Measurements from ENCODE around the gene FKBP6.
"Not testable (repeated sequence)": the region's sequence is repeated elsewhere in the genome, so short reads cannot be mapped to it uniquely, and the experiment has no call there.

Gene FKBP6

DNA sequence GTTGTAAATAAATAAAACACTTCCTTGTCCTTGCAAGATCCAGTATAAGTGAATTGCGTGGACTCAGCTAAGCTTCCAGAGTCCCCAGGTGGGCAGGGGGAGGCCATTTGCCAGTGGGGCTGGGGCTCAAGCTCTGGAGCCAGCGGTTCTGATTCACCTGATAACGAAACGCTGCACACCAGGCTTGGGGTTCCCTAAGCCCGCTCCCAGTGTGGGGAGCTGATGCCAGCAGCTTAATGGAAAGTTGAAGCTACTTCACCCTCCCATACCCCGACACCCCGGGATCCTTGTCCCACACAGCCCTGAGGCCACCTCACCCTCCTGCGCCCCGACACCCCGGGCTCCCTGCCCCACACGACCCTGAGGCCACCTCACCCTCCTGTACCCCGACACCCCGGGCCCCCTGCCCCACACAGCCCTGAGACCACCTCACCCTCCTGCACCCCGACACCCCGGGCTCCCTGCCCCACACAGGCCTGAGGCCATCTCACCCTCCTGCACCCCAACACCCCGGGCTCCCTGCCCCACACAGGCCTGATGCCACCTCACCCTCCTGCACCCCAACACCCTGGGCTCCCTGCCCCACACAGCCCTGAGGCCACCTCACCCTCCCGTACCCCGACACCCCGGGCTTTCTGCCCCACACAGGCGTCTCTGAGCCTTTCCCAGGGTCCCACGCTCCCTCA lies 30.8 kb downstream of the FKBP6 start:
- DNase-seq (ENCODE audit: low spot score) = no peak

DNA sequence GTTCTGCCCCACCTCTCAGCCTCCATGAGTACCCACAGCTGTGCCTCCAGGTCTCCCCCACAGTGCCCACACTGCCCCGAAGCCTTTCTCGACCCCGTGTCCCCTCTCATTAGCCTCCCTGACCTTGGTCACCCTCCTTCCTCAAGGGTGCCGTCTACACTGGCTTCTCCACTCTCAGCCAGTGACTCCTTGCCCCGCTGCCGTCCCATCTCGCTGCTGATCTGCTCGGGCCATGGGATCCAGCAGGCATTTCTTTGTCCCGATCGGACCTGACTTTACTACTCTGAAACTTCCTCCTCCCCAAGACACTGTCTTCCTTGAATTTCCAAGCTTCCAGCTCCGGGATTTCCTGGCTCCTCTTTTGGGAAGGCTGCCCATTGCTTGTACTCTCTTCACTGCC lies 31.3 kb downstream of the FKBP6 start:
- no peak for DNase-seq (ENCODE audit: low spot score)

DNA sequence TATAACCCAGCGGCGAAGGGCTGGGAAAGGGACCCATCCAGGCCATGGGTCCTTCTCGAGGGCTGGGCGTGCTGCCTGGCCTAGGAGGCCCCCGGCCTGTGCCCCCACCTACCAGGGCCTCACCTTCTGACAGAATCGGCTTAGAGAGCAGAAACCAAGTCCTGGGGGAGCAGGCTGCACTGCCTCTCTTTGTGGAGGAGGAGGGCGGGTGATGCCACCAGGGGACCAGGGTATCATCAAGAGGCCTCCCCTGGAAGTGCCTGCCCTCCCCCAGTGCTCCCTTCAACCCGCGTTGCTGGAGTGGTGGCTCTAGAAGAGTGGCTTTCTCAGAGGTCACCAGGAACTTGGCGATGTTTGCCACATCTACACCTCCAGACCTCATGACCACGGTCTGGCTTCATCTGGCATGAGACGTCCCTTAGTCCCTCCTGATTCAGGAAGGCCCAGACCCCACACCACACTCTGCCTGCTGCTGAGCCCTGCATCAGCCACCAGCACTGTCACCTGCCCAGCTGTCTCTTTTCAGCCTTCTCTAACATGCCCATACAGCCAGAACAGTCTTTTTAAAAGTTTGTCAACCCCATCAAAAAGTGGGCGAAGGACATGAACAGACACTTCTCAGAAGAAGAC lies 31.9 kb downstream of the FKBP6 start:
- DNase-seq (ENCODE audit: low spot score) = no peak

DNA sequence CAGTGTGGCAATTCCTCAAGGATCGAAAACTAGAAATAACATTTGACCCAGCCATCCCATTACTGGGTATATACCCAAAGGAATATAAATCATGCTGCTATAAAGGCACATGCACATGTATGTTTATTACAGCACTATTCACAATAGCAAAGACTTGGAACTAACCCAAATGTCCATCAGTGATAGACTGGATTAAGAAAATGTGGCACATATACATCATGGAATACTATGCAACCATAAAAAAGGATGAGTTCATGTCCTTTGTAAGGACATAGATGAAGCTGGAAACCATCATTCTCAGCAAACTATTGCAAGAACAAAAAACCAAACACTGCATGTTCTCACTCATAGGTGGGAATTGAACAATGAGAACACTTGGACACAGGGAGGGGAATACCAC lies 32.6 kb downstream of the FKBP6 start:
- not testable (repeated sequence) for DNase-seq (ENCODE audit: low spot score)

DNA sequence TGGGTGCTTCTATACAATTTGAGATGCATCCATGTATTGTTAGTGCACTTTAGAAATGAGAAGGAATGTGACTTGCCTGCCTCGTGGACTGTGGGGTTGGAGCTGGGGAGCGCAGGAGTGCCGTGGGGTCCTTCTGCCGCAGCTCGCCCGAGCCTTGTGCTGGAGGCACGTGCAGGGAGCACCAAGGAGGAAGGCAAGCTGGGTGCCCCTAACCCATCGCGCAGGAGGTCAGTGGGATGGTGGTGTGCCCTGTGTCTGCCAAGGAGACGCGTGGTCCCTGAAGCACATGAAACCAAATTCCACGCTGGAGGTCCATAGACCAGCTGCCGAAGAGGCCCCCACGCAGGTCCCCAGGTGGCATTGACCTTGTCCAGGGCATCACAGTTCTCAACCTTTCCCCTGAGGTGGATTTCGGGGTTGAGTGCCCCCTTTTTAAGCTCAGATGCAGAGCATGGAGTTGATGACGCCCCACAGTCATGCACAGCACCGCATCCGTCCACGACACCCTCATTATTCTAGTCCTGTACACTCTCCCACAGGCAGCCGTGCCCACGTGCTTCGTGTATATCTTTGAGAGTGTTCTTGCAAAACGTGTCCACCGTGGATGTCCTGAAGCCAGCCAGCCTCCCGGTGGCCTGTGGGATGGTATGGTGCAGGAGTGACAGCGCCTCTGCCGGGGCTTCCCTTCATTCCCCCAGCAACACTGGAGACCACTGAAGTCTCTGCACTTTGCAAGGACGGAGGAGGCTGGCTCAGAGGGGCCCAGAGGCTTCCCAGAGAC lies 35.5 kb downstream of the FKBP6 start:
- DNase-seq (ENCODE audit: low spot score) = no peak

DNA sequence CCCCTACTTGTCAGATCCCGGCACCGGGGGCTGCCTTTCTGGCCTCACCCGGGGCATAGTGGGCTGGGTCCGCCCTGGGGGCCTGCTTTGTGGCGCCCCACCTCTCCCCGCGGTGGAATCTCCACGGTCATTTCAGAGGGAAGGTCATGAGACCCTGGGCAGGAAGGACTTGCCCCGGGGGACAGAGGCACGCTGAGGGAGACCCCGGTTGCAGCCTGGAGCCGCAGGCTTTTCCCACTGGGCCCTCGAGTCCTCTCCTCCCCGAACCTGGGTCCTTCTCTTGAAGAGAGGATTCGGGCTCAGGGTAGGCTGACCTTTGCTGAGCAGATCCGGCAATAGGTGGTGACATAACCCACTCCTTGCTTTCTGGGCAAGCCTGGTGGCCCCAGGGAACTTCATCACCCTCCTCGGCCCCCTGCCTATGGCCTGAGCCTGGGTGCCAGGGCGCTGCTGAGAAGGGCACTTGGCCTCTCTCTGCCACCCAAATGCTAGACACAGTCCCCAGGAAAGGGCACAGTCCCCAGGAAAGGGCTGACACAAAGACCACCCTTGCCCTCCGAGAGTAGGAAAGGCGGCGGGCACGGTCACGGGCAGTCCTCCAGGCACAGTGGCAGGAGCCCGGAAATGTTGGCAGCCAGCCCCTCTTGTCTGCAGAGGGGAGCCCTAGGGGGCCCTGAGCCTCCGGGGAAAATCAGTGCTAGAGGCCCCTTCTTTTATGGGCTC lies 36.2 kb downstream of the FKBP6 start:
- DNase-seq (ENCODE audit: low spot score) = no peak

DNA sequence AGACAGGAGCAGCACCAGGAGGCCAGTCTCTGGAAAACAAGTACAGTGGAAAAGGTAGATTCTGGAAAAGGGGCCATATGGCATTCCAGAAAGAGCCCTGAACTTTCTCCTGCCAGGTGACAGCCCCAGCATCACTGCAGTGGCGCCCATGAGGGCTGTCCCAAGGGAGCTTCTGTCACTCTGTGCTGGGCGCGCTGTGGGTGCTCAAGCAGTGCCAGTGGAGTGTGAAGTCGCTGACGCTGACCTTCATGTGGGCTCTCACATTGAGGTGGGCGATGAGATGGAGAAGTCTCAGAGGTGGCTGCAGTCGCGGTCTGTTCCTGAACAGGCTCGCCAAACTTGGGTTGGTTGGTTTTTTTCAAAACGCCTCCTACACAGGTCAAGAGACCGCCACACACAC lies 38.2 kb downstream of the FKBP6 start:
- no peak for DNase-seq (ENCODE audit: low spot score)

DNA sequence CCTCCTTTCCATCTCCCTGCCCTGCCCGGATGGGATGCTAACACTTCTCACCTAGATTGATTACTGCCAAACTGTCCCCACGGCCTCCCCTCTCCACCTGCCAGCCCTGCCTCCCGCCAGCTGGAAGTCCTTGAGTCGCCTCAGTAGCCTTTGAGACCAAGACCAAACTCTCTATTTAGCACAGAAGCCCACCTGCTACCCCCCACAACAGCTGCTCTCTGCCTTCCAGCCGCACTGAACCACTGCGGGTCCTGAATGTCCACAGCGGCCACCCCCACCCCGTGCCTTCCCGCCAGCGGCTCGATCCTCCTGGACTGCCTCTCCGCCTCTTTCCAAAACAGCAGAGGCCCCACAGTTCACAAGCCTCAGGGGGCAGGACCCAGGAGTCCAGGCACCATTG lies 39.0 kb downstream of the FKBP6 start:
- no peak for DNase-seq (ENCODE audit: low spot score)

DNA sequence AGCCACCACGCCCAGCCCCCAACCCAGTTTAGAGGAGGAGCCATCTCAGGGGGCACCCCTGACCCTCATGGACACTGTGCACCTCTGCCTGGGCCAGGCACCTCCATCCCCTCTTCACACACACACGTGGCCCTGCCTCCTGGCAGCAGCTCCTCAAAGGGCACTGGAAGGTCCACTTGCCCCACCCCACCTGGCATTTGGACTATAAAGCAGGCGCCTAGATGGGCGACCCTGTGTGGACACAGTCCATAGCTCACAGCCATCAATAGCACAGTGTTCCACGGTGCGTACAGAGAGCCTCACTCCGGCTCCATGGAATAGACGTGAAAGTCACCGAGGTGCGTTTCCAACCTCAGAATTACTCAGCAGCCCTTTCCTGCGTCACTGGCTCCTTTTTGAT lies 41.0 kb downstream of the FKBP6 start:
- no peak for DNase-seq (ENCODE audit: low spot score)

DNA sequence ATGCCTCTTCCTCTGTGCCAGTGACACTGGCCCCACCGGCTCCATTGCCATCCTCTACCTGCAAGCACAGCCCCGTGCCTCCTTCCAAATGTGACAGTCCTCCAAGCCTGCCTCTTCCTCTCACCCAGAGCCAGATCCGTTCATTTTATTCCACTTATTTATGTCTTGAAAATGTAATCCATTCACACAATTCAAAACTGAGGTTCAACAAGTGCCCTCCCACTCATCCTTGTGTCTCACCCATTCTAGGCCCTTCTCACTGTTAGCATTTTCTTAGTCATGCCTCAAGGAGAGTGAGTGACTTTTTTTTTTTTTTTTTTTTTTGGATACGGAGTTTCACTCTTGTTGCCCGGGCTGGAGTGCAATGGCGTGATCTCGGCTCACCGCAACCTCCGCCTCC lies 41.7 kb downstream of the FKBP6 start:
- DNase-seq (ENCODE audit: low spot score) = no peak

DNA sequence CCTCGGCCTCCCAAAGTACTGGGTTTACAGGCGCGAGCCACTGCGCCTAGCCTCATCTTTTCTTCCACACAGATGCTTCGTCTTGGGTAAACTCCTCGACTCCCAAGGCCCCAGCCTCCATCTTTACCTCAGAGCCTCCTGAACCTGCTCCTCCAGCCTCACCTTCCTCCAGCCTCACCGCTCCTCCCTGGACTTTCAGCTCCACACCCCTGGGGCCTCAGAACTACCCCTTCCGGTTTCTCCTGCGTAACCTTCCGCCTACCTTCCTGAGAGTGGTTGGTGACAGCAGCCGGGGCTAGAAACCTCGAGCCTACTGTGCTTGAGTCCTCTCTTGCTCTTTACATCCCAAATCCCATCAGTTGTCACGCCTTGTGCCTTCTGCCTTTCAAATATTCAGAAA lies 45.8 kb downstream of the FKBP6 start:
- DNase-seq (ENCODE audit: low spot score) = no peak

DNA sequence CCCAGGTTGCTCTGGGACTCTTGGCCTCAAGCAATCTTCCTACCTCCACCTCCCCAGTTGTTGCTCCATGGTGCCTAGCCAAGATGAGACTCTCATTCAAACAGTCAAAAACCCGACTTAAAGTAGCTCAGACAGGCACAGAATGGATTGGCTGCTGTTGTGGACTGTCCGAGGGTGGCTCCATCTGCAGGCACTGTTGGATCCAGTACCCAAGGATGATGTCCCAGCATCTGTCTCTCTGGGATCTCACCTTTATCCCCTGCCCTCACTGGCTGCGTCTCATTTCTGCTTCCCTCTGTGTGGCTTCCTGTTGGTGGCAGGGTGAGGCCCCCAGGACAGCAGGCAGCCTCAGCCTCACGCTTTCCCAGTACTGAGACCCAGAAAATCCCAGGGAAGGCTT lies 48.3 kb downstream of the FKBP6 start:
- DNase-seq (ENCODE audit: low spot score) = not testable (repeated sequence)

DNA sequence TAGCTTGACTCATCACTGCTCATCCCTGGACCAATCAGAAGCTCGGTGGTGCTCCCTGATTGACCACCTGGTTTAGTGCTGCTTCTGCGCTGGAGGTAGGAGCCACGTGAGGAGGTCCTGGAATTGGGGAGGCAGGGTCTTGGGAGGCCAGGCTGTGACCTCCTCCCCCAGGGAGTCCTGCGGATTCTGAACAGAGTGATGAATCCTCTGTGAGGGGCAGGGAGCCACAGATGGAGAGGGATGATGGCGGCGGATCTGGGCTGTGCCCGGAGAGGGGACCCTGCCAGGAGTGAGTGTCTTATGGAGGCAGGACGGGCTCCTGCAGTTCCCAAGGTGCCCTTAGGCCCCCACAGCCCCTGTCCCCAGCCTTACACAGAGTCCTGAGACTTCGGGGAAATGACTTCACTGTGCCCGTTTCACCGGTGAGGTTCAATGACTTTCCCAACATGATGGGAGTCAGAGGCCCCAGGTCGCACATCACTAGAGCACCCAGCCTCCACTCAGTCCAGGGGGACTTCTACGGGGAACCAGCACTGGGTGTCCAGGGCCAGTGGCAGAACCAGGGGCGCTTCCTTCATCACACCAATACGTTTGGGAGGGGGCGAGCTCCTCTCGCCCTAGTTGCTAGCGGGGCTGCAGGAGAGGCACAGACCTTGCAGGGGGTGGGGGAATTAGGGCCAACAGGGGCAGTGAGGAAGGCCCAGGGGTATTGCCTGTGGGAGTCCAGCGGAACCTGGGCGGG lies 48.9 kb downstream of the FKBP6 start:
- no peak for DNase-seq (ENCODE audit: low spot score)

DNA sequence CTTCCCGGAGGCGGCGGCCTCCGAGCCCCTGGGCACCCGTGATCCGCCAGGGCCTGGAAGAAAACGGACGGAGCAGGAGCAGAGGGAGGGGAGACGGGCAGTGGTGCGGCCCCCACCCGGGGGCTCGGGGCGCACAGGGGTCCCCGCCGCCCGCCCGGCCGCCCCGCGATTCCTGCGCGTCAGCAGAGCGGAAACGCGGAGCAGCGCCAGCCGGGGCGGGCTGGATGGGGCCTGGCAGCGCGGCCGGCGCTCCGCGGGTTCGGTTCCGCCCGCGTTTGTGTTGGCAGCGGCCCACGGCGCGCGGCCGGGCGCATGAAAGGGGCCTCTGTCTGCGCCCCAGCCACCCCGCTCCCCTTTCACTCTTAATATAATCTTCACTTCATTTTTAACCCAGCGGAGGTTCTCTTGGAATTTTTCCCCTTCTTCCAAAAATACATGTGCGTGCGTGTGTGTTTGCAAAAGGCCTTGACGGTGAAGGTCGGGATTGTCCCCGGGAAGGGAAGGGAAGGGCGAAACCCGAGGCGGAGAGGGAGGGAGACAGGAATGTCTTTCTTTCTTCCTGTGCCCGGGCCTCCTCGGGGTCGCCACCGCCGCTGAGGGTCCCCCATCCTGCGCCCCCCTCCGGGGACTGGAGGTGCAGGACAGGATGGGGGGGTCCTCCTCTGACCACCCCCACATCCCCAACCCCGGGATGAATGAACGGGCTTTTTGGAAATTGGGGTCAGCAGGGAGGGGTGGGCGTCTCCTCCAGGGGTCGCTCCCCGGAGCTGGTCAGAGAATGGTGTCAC lies 49.6 kb downstream of the FKBP6 start:
- DNase-seq (ENCODE audit: low spot score) = not testable (repeated sequence)

DNA sequence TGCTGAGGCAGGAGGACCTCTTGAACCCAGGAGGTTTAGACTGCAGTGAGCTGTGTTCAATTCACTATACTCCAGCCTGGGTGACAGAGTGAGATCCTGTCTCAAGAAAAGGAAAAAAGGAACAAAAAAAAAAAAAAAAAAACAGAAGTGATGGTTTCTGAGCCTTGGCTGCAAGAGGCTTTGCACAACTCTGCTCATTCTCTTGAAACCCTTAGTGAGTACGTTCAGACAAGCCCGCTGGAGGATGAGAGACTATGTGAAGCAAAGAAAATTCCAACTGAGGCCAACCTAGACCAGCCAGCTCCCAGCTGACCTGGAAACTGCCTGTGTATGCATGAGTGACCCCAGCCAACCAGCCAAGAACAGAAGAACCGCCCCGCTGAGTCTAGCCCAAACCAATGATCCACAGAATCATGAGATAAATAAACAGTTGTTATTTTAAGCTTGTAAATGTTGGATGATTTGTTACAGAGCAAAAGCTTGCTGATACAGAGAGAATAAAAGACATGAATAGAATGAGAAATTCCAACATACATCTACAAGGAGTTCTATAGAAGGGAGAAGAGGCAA lies 55.1 kb downstream of the FKBP6 start:
- no peak for DNase-seq (ENCODE audit: low spot score)

DNA sequence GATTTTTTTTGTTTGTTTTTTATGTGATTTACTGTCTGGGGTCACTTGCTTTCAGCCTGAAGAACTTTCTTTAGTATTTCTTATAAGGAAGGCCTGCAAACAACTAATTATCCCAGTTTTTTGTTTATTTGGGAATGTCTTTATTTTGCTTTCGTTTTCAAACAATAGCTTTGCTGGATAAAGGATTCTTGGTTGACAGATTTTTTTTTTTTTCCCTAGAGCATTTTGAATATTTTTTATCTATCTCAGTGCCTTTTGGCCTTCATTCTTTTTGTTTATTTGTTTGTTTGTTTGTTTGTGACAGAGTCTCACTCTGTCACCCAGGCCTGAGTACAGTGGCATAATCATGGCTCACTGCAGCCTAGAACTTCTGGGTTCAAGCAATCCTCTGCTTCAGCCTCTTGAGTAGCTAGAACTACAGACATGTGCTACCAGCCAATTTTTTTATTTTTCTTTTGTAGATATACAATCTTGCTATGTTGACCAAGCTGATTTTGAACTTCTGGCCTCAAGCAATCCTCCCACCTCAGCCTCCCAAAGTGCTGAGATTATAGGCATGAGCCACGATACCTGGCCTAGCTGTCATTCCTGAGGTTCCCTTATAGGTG lies 59.4 kb downstream of the FKBP6 start:
- DNase-seq (ENCODE audit: low spot score) = no peak

DNA sequence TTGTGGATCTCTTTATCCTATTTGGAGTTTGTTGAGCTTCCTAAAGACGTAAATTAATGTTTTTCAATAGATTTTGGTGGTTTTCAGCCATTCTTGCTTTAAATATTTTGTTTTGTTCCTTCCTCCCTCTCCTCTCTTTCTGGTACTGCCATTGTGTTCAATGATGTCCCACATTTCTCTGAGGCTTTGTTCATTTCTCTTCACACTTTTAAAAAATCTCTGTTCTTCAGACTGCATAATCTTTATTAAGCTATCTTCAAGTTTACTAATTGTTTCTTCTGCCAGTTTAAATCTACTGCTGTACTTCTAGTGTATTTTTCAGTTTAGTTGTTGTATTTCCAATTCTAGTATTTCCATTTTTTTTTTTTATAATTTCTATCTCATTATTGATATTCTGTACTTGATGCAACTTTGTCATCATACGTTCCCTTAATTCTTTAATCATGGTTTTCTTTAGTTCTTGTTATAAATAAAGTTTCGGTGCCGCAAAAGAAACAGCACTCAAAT lies 60.0 kb downstream of the FKBP6 start:
- no peak for DNase-seq (ENCODE audit: low spot score)

DNA sequence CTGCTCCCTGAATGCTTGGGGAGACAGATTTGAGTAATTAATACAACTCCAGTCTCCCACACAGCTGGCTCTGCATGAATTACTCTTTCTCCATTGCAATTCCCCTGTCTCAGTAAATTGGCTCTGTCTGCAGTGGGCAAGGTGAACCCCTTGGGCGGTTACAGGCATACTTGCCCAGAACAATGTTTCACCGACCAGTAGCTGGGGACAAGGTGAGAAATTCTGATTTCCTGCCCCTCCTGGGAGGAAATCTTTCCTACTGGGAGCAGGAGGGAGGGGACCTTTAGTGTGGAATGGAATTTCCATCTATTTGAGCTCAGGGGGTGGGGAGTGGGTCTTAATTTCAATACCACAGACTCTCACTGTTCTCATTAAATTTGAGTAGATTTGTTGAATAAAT lies 63.4 kb downstream of the FKBP6 start:
- DNase-seq (ENCODE audit: low spot score) = no peak

DNA sequence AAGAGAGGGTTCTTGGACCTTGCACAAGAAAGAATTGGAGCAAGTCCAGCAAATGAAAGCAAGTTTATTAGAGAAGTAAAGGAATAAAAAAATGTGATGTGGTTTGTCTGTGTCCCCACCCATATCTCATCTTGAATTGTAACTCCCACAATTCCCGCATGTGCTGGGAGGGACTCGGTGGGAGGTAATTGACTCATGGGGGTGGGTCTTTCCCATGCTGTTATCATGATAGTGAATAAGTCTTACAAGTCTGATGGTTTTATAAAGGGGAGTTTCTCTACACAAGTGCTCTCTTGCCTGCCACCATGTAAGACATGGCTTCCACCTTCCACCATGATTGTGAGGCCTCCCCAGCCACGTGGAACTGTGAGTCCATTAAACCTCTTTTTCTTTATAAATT lies 66.5 kb downstream of the FKBP6 start:
- no peak for DNase-seq (ENCODE audit: low spot score)
